Mesendoderm (in vitro differentiated cells): ENCODE data around the gene KRT80.

ENCODE experiments used
- DNase-seq: peaks from one replicate; pipeline ENCODE4 v3.0.0; 2013
- H2AK5ac ChIP-seq: 2 replicates; pipeline ENCODE4 v1.6.1; 2013; ENCODE audit warnings: low read length, inconsistent platforms
- H2BK120ac ChIP-seq: 2 replicates; pipeline ENCODE4 v1.6.1; 2013; ENCODE audit warnings: low read depth, mild to moderate bottlenecking, low read length, moderate library complexity, mixed read lengths
- H2BK15ac ChIP-seq: replicated peaks from 2 replicates; pipeline ENCODE4 v1.6.1; 2013; ENCODE audit warnings: low read depth, mild to moderate bottlenecking, moderate library complexity
- H2BK5ac ChIP-seq: 2 replicates; pipeline ENCODE4 v1.6.1; 2013; ENCODE audit warnings: low read length, inconsistent platforms
- H3K18ac ChIP-seq: 2 replicates; pipeline ENCODE4 v1.6.1; 2013; ENCODE audit warnings: mild to moderate bottlenecking, low read length, mixed read lengths
- H3K23ac ChIP-seq: one replicate; pipeline ENCODE4 v1.6.1; 2013; ENCODE audit warnings: low read length
- H3K27ac ChIP-seq: 2 replicates; pipeline ENCODE4 v1.5.1; 2013; ENCODE audit warnings: low read depth, mild to moderate bottlenecking, inconsistent platforms, low read length, moderate library complexity
- H3K27me3 ChIP-seq: 2 replicates; pipeline ENCODE4 v1.6.1; 2013; ENCODE audit warnings: low read length, control low read depth, mild to moderate bottlenecking, inconsistent platforms; ENCODE audit not compliant: insufficient read depth, poor library complexity
- H3K36me3 ChIP-seq: 2 replicates; pipeline ENCODE4 v1.6.1; 2013; ENCODE audit warnings: low read length, inconsistent platforms; ENCODE audit not compliant: control insufficient read depth, insufficient read depth
- H3K4ac ChIP-seq: one replicate; pipeline ENCODE4 v1.6.1; 2013; ENCODE audit warnings: low read depth, mild to moderate bottlenecking, low read length, moderate library complexity
- H3K4me1 ChIP-seq: 2 replicates; pipeline ENCODE4 v1.6.1; 2013; ENCODE audit warnings: low read depth, low read length, inconsistent platforms; ENCODE audit not compliant: control insufficient read depth
- H3K4me2 ChIP-seq: 2 replicates; pipeline ENCODE4 v1.6.1; 2013; ENCODE audit warnings: low read length
- H3K4me3 ChIP-seq: 2 replicates; pipeline ENCODE4 v1.5.1; 2013; ENCODE audit warnings: mild to moderate bottlenecking, low read length
- H3K56ac ChIP-seq: one replicate; pipeline ENCODE4 v1.6.1; 2013; ENCODE audit warnings: low read length
- H3K79me1 ChIP-seq: 2 replicates; pipeline ENCODE4 v1.6.1; 2013; ENCODE audit warnings: low read length, inconsistent platforms
- H3K79me2 ChIP-seq: 2 replicates; pipeline ENCODE4 v1.6.1; 2013; ENCODE audit warnings: mild to moderate bottlenecking, low read length; ENCODE audit not compliant: control insufficient read depth, insufficient read depth
- H3K9ac ChIP-seq: 2 replicates; pipeline ENCODE4 v1.6.1; 2013; ENCODE audit warnings: low read length, inconsistent platforms
- H4K5ac ChIP-seq: one replicate; pipeline ENCODE4 v1.6.1; 2013; ENCODE audit warnings: low read length
- H4K8ac ChIP-seq: one replicate; pipeline ENCODE4 v1.6.1; 2013; ENCODE audit warnings: low read depth, mild to moderate bottlenecking, control low read depth, low read length, moderate library complexity
- WGBS: extraction: QIAGEN DNeasy Blood & Tissue Kit; methylation state at CpG from one replicate; pipeline ENCODE4 v1.1.7; 2013; ENCODE audit warnings: low lambda C conversion rate, missing lambda C conversion rate; ENCODE audit not compliant: insufficient coverage; ENCODE audit errors: extremely low coverage; 5-methylcytosine and 5-hydroxymethylcytosine counted together

KRT80 gene

DNA sequence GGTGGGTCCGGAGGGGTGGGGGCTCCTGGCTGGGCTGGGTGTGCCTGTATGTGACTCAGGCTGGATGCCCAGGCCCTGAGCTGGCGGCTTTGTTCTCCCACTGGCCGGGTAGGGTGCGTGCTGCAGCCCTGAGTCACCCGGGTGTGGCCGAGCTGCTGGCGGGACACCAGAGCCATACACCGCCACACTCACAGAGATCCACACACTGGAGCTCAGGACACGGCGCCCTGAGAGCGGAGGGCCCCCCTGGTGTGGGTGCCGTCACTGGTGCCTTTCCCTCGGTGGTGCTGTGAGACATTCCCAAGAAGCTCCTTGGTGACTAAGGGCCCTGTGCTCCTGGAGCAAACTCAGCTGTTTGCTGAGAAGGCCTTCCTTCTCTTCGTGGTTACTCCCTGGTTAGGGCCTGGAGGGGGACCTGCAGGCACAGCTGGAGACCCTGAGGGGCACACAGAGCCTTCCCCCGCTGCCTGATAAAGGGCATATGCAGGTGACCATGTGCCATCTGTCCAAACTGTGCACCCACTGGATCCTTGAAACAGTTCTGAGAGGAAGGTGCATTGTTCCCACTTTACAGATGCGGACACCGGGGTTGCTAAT lies 44.3 kb downstream of the KRT80 start:
- no peak overlapping the region for H3K4ac ChIP-seq
- H3K9ac ChIP-seq: no peak overlapping the region
- no peak overlapping the region for H3K4me2 ChIP-seq
- H2AK5ac ChIP-seq: no peak overlapping the region
- peak; percentile 73 for DNase-seq
- no peak overlapping the region for H3K27ac ChIP-seq
- H3K36me3 ChIP-seq: no peaks in the 10 kb centered on the region
- no peak overlapping the region for H2BK15ac ChIP-seq
- H2BK120ac ChIP-seq: no peak overlapping the region
- H4K5ac ChIP-seq: no peak overlapping the region
- H3K18ac ChIP-seq: no peak overlapping the region
- no peaks in the 10 kb centered on the region for H3K79me1 ChIP-seq
- H4K8ac ChIP-seq: no peak overlapping the region
- H2BK5ac ChIP-seq: no peak overlapping the region
- WGBS: no CpG with 5 or more reads among the region's 17 CpGs
- H3K4me1 ChIP-seq: peaks cover 2% of the 10 kb centered on the region
- no peak overlapping the region for H3K23ac ChIP-seq
- no peaks in the 10 kb centered on the region for H3K79me2 ChIP-seq
- H3K27me3 ChIP-seq: no peaks in the 10 kb centered on the region
- no peak overlapping the region for H3K4me3 ChIP-seq
- H3K56ac ChIP-seq: peak overlapping the region; percentile 59

DNA sequence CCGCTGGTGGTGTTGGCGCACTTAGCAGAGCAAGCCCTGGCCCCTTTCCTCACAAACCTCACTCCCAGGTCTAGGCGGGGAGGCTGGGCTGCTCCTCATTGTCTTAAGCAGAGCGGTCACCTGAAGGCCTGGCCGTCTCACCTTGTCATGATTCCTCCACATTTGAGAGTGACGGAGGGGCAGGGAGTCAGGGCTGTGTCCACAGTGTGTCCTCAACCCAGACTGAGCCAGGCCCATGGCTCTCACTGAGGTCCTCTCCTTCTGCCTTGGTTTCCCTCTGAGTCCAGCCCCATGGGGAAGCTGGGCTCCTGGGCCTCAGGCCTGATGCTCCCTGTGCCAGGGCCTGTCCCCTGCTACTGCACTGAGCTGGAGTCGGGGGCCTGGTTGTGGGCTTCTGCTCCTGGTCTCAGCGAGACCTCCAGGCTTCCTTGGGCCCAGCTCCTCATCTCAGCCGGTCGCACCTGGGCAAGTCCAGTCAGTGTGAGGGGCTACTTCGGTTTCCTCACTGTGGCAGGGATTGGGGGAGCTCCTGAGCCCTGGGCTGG lies 44.9 kb downstream of the KRT80 start:
- Histone ChIP-seq H4K8ac (no peak overlapping the region), H3K4me2 (no peak overlapping the region), H3K4me3 (no peak overlapping the region), H3K36me3 (no peaks in the 10 kb centered on the region), H3K79me1 (no peaks in the 10 kb centered on the region), H3K56ac (peak overlapping the region; percentile 47), H3K9ac (no peak overlapping the region), H2BK5ac (no peak overlapping the region), H3K79me2 (no peaks in the 10 kb centered on the region), H2BK15ac (no peak overlapping the region), H2BK120ac (no peak overlapping the region), H2AK5ac (no peak overlapping the region), H4K5ac (no peak overlapping the region), H3K27ac (no peak overlapping the region), H3K4ac (no peak overlapping the region), H3K23ac (no peak overlapping the region), H3K18ac (no peak overlapping the region), H3K27me3 (no peaks in the 10 kb centered on the region), H3K4me1 (peaks cover 2% of the 10 kb centered on the region)
- no peak for DNase-seq
- WGBS: no CpG with 5 or more reads among the region's 11 CpGs

DNA sequence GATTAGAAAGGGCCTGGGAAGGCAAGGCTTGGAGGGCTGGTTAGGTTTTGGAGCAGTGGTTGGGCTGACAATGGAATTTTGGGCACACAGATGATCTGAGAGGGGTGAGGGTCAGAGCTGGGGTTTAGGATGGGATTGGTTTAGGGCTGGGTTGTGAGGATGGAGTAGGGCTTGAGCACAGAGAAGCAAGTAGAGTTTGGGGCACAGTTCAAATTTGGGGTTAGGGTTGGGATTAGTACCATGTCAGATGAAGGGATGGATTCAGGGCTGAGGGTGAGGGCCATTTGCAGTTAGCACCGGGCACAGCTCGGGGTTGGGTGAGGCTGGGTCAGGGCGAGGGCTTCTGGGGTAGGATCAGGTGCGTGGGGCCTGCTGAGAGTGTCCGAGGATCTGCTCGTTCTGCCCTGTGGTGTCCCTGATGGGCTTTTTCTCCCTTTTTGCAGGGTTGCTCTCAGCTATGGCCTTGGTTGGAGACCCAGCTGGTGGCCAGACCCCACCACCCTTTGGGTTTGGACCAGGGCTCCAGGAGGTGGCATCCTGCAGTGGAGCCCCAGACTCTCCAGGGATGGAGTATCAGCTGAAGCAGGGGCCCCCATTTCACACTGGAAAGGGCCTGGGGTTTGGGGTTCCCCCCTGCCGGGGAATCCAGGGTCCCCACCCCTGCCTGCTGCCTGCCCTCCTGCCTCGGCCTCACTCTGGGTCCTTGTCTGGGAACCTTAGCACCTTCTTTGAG lies 45.6 kb downstream of the KRT80 start:
- WGBS: no CpG with 5 or more reads among the region's 8 CpGs
- Histone ChIP-seq H3K18ac (no peak overlapping the region), H3K23ac (no peak overlapping the region), H3K4me2 (no peak overlapping the region), H3K79me1 (no peaks in the 10 kb centered on the region), H4K5ac (no peak overlapping the region), H3K27me3 (no peaks in the 10 kb centered on the region), H3K36me3 (no peaks in the 10 kb centered on the region), H3K56ac (peak overlapping the region; percentile 54), H2BK5ac (no peak overlapping the region), H3K4ac (no peak overlapping the region), H3K4me3 (no peak overlapping the region), H3K79me2 (no peaks in the 10 kb centered on the region), H2BK15ac (no peak overlapping the region), H3K27ac (no peak overlapping the region), H2BK120ac (no peak overlapping the region), H3K4me1 (peaks cover 2% of the 10 kb centered on the region), H2AK5ac (no peak overlapping the region), H3K9ac (no peak overlapping the region), H4K8ac (no peak overlapping the region)
- no peak for DNase-seq

DNA sequence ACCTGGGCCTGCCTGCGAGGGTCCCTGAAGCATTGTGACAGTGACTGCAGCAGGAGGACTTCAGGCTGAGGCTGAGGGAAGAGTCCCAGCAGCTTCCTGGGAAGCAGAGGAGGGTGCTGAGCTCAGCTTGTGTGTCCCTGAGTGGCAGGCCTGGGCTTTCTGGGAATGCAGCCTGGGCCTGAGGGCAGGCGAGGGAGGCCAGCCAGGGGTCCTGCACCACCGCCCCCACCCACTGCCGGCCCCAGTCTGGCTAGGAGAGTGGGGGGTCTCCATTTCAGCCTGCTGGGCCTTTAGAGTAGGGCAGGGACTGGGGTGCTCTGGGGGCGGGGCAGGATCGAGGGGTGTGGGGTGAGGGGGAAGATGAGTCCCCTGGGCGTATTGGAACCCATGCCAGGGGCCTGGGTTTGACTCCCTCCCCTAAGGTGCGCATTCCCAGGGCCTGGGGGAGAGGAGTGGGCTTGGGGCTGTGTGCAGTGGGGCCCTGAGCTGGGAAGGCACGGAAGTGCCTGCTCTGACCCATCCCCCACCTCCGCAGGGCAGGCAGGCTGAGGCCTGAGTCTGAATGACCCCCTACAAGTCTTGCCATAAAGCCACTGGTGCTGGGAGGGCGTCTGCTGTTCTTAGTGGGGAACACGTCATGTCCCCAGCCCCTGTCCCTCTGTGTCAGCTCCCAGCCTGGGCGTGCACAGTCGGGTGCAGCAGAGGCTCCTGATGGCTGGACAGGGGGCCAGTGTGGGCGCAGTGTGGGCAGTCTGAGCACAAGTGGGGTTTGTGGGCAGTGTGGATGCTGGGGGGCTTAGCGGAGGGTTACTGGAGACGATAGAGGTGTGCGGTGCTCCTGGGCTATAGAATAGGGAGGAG lies 46.4 kb downstream of the KRT80 start:
- Histone ChIP-seq H2BK120ac (no peak overlapping the region), H3K27ac (no peak overlapping the region), H3K79me1 (no peaks in the 10 kb centered on the region), H3K4me2 (no peak overlapping the region), H3K27me3 (no peaks in the 10 kb centered on the region), H3K4me1 (peaks cover 2% of the 10 kb centered on the region), H3K4ac (peak overlapping the region; percentile 17), H3K9ac (no peak overlapping the region), H2BK15ac (no peak overlapping the region), H3K36me3 (no peaks in the 10 kb centered on the region), H3K56ac (peak overlapping the region; percentile 54), H4K8ac (no peak overlapping the region), H3K79me2 (no peaks in the 10 kb centered on the region), H2BK5ac (no peak overlapping the region), H3K23ac (no peak overlapping the region), H2AK5ac (no peak overlapping the region), H3K18ac (peak overlapping the region; percentile 2), H3K4me3 (no peak overlapping the region), H4K5ac (no peak overlapping the region)
- DNase-seq: no peak
- no CpG with 5 or more reads among the region's 18 CpGs for WGBS

DNA sequence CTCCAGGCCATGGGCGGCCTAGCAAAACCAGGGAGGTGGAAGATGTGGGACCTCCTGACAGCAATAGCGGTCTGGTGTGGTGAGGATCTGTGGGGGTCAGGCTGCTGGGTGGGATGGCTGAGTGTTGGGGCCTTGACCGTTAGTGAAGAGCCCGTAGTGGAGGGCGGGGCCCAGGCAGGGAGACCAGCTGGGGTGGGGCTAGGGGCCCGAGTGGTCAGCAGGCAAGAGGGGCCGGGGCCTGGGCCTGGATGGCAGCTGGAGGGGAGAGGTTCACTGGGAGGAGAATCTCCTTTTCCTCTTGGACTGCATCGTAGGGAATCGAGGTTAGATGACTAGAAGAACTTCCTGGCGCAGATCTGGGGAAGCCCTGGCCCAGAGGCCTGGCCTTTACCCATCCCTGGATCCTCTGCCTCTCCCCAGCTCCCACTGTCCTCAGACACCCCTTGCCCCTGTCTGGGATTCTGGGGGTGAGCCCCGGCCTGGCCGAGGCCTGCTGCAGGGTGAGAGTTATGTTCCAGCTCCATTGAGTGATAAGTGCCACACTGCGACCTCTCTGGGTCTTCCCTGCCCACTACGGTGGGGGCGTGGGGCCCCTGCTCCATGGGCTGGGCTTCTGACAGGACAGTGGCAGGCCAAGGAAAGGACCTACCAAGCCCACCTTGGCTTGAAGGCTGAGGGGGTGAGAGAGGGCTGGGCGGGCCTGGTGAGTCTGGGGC lies 47.1 kb downstream of the KRT80 start:
- no peak overlapping the region for H4K5ac ChIP-seq
- peak overlapping the region; percentile 2 for H3K18ac ChIP-seq
- no peak overlapping the region for H2BK5ac ChIP-seq
- H3K9ac ChIP-seq: no peak overlapping the region
- H3K4me3 ChIP-seq: no peak overlapping the region
- no peak overlapping the region for H4K8ac ChIP-seq
- H3K79me2 ChIP-seq: no peaks in the 10 kb centered on the region
- H3K27me3 ChIP-seq: no peaks in the 10 kb centered on the region
- peak overlapping the region; percentile 17 for H3K4ac ChIP-seq
- H2BK15ac ChIP-seq: no peak overlapping the region
- H3K23ac ChIP-seq: no peak overlapping the region
- no peak for DNase-seq
- H3K27ac ChIP-seq: no peak overlapping the region
- no peak overlapping the region for H2AK5ac ChIP-seq
- H3K36me3 ChIP-seq: no peaks in the 10 kb centered on the region
- H3K56ac ChIP-seq: peak overlapping the region; percentile 54
- no peak overlapping the region for H3K4me2 ChIP-seq
- peaks cover 2% of the 10 kb centered on the region for H3K4me1 ChIP-seq
- no peaks in the 10 kb centered on the region for H3K79me1 ChIP-seq
- no CpG with 5 or more reads among the region's 16 CpGs for WGBS
- H2BK120ac ChIP-seq: no peak overlapping the region
